Right atrium auricular region (tissue), 2 donors: ENCODE measurements around the gene NPC1. TPM values are rescaled to one million over a fixed set of nuclear protein-coding genes. Genes with fewer than 3 reads are reported as not detected.
"Not testable (repeated sequence)": the region's sequence is repeated elsewhere in the genome, so short reads cannot be mapped to it uniquely, and the experiment has no call there.

Source experiments
- DNase-seq: peaks from one replicate; pipeline ENCODE4 v3.0.0-alpha.2; 2019; ENCODE audit warnings: low spot score
- H3K27ac ChIP-seq, 2 donors: fragments of 200-600 bp; sonication (generic); 1 replicate in 1 of 2; 2 replicates in 1 of 2; pipeline ENCODE4 v1.5.1; 2016 to 2019
- H3K27me3 ChIP-seq, 2 donors: fragments of 200-600 bp; sonication (generic); one replicate each; pipeline versions ENCODE4 v1.5.1 to v1.6.0; 2017 to 2019
- H3K36me3 ChIP-seq: fragments of 200-600 bp; sonication (generic); one replicate; pipeline ENCODE4 v1.5.1; 2016
- H3K4me1 ChIP-seq, 2 donors: fragments of 200-600 bp; sonication (generic); one replicate each; pipeline versions ENCODE4 v1.5.1 to v1.6.0; 2017 to 2019
- H3K4me3 ChIP-seq, 2 donors: fragments of 200-600 bp; sonication (generic); 1 replicate in 1 of 2; 2 replicates in 1 of 2; pipeline ENCODE4 v1.5.1; 2017 to 2019; ENCODE audit warnings: mild to moderate bottlenecking in 1 of 2, moderate library complexity in 1 of 2
- H3K9me3 ChIP-seq, 2 donors: fragments of 200-600 bp; sonication (generic); one replicate each; pipeline ENCODE4 v1.5.1; 2019
- total RNA-seq, 2 donors: library from RNA; depleted of rRNA; stranded (reverse); fragments of >200 nt; gene quantifications; one replicate each; pipeline ENCODE4 v1.1.0, GENCODE V29; 2016
- TF ChIP-seq, protein P1 (sequence below), 2 donors: fragments of 200-600 bp; sonication (generic); IDR thresholded peaks; one replicate each; pipeline ENCODE4 v1.5.1; 2019; ENCODE audit warnings: antibody characterized with exemption in 2 of 2

Gene NPC1
- total RNA-seq, 2 donors from 2014 or later: 16.2 to 26.4 TPM

- H3K9me3 ChIP-seq: no peaks in the 10 kb centered on the region
- H3K4me1 ChIP-seq: no peaks in the 10 kb centered on the region
- H3K27me3 ChIP-seq: no peaks in the 10 kb centered on the region
- no peak overlapping the region for H3K27ac ChIP-seq
- TF ChIP-seq, protein P1, sequence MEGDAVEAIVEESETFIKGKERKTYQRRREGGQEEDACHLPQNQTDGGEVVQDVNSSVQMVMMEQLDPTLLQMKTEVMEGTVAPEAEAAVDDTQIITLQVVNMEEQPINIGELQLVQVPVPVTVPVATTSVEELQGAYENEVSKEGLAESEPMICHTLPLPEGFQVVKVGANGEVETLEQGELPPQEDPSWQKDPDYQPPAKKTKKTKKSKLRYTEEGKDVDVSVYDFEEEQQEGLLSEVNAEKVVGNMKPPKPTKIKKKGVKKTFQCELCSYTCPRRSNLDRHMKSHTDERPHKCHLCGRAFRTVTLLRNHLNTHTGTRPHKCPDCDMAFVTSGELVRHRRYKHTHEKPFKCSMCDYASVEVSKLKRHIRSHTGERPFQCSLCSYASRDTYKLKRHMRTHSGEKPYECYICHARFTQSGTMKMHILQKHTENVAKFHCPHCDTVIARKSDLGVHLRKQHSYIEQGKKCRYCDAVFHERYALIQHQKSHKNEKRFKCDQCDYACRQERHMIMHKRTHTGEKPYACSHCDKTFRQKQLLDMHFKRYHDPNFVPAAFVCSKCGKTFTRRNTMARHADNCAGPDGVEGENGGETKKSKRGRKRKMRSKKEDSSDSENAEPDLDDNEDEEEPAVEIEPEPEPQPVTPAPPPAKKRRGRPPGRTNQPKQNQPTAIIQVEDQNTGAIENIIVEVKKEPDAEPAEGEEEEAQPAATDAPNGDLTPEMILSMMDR (IDR thresholded peaks at IDR 0.05): no peak
- DNase-seq: no peak
- peaks cover 70% of the 10 kb centered on the region for H3K36me3 ChIP-seq
- H3K4me3 ChIP-seq: no peak overlapping the region
These were observed 26.1 kb downstream of the NPC1 start for GRCh38 chr18:23560186-23560585.

DNA sequence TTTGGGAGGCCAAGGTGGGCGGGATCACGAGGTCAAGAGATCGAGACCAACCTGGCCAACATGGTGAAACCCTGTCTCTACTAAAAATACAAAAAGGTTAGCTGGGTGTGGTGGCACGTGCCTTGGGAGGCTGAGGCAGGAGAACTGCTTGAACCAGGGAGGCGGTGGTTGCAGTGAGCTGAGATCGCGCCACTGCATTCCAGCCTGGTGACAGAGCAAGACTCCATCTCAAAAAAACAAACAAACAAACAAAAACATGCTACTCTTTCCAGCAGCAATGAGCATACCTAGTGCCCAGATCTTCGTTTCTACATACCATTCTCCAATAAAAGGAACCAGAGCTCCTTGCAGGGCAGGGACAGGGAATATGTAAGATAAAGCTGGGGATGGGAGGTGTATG, 28.8 kb downstream of the NPC1 start:
- H3K27me3 ChIP-seq, H3K9me3 ChIP-seq, H3K27ac ChIP-seq, H3K4me1 ChIP-seq, H3K4me3 ChIP-seq, DNase-seq: not testable (repeated sequence)
- peaks cover 81% of the 10 kb centered on the region for H3K36me3 ChIP-seq

GRCh38 chr18:23556145-23556780, 30.0 kb downstream of the NPC1 start:
- TF ChIP-seq, protein P1 (IDR thresholded peaks at IDR 0.05): no peak
- Histone ChIP-seq H3K27me3 (no peaks in the 10 kb centered on the region), H3K27ac (no peak overlapping the region), H3K4me3 (no peak overlapping the region), H3K9me3 (no peaks in the 10 kb centered on the region), H3K4me1 (no peaks in the 10 kb centered on the region), H3K36me3 (peaks cover 86% of the 10 kb centered on the region)
- DNase-seq: no peak

- no peak for DNase-seq
- no peaks in the 10 kb centered on the region for H3K9me3 ChIP-seq
- TF ChIP-seq, protein P1 (IDR thresholded peaks at IDR 0.05): no peak
- no peaks in the 10 kb centered on the region for H3K4me1 ChIP-seq
- H3K27me3 ChIP-seq: no peaks in the 10 kb centered on the region
- no peak overlapping the region for H3K27ac ChIP-seq
- H3K36me3 ChIP-seq: peaks cover 72% of the 10 kb centered on the region
- H3K4me3 ChIP-seq: no peak overlapping the region
These were observed 32.4 kb downstream of the NPC1 start for GRCh38 chr18:23553887-23554286.

GRCh38 chr18:23552505-23552904, 33.8 kb downstream of the NPC1 start:
- TF ChIP-seq, protein P1 (IDR thresholded peaks at IDR 0.05): no peak
- Histone ChIP-seq H3K27ac (no peak overlapping the region), H3K9me3 (no peaks in the 10 kb centered on the region), H3K27me3 (no peaks in the 10 kb centered on the region), H3K4me3 (no peak overlapping the region), H3K36me3 (peaks cover 70% of the 10 kb centered on the region), H3K4me1 (no peaks in the 10 kb centered on the region)
- no peak for DNase-seq

- Histone ChIP-seq H3K9me3 (no peaks in the 10 kb centered on the region), H3K4me1 (no peaks in the 10 kb centered on the region), H3K36me3 (peaks cover 70% of the 10 kb centered on the region), H3K27me3 (no peaks in the 10 kb centered on the region), H3K4me3 (no peak overlapping the region), H3K27ac (no peak overlapping the region)
- TF ChIP-seq, protein P1 (IDR thresholded peaks at IDR 0.05): no peak
- no peak for DNase-seq
These were observed 34.3 kb downstream of the NPC1 start for GRCh38 chr18:23551978-23552377.
